ENCODE measurements around the gene AOC1. TPM values are rescaled to one million over a fixed set of nuclear protein-coding genes. Genes with fewer than 3 reads are reported as not detected.

Gene AOC1
- total RNA-seq, 1 donor from 2014 or later: not detected

- Mint-ChIP-seq H3K9me3 (ENCODE audit: unreplicated experiment) (no peaks in the 10 kb centered on the region), H3K27me3 (ENCODE audit: unreplicated experiment) (no peaks in the 10 kb centered on the region), H3K4me3 (ENCODE audit: unreplicated experiment) (no peak overlapping the region), H3K4me1 (ENCODE audit: low read depth, unreplicated experiment) (no peaks in the 10 kb centered on the region), H3K36me3 (ENCODE audit: unreplicated experiment) (no peaks in the 10 kb centered on the region), H3K27ac (ENCODE audit: unreplicated experiment) (no peak overlapping the region)
- DNase-seq: no peak
- no peak for TF ChIP-seq CTCF (IDR thresholded peaks at IDR 0.05; ENCODE audit: partially characterized antibody, unreplicated experiment)
Observed at GRCh38 chr7:150835019-150835418, 17.3 kb upstream of the AOC1 start.

GRCh38 chr7:150835702-150836280 is 16.5 kb upstream of the AOC1 start:
- Mint-ChIP-seq H3K27me3 (ENCODE audit: unreplicated experiment) (no peaks in the 10 kb centered on the region), H3K9me3 (ENCODE audit: unreplicated experiment) (no peaks in the 10 kb centered on the region), H3K27ac (ENCODE audit: unreplicated experiment) (no peak overlapping the region), H3K36me3 (ENCODE audit: unreplicated experiment) (no peaks in the 10 kb centered on the region), H3K4me3 (ENCODE audit: unreplicated experiment) (no peak overlapping the region), H3K4me1 (ENCODE audit: low read depth, unreplicated experiment) (no peaks in the 10 kb centered on the region)
- DNase-seq: no peak
- no peak for TF ChIP-seq CTCF (IDR thresholded peaks at IDR 0.05; ENCODE audit: partially characterized antibody, unreplicated experiment)

- Mint-ChIP-seq H3K27me3 (ENCODE audit: unreplicated experiment) (no peaks in the 10 kb centered on the region), H3K4me3 (ENCODE audit: unreplicated experiment) (no peak overlapping the region), H3K36me3 (ENCODE audit: unreplicated experiment) (no peaks in the 10 kb centered on the region), H3K27ac (ENCODE audit: unreplicated experiment) (no peak overlapping the region), H3K4me1 (ENCODE audit: low read depth, unreplicated experiment) (no peaks in the 10 kb centered on the region), H3K9me3 (ENCODE audit: unreplicated experiment) (peaks cover 2% of the 10 kb centered on the region)
- no peak for TF ChIP-seq CTCF (IDR thresholded peaks at IDR 0.05; ENCODE audit: partially characterized antibody, unreplicated experiment)
- no peak for DNase-seq
Observed at GRCh38 chr7:150838965-150839650, 13.2 kb upstream of the AOC1 start.

GRCh38 chr7:150842018-150842417 is 10.3 kb upstream of the AOC1 start:
- H3K9me3 Mint-ChIP-seq (ENCODE audit: unreplicated experiment): peaks cover 2% of the 10 kb centered on the region
- H3K36me3 Mint-ChIP-seq (ENCODE audit: unreplicated experiment): no peaks in the 10 kb centered on the region
- no peak overlapping the region for H3K4me3 Mint-ChIP-seq (ENCODE audit: unreplicated experiment)
- DNase-seq: no peak
- no peak for TF ChIP-seq CTCF (IDR thresholded peaks at IDR 0.05; ENCODE audit: partially characterized antibody, unreplicated experiment)
- no peak overlapping the region for H3K27ac Mint-ChIP-seq (ENCODE audit: unreplicated experiment)
- H3K4me1 Mint-ChIP-seq (ENCODE audit: low read depth, unreplicated experiment): no peaks in the 10 kb centered on the region
- peaks cover 1% of the 10 kb centered on the region for H3K27me3 Mint-ChIP-seq (ENCODE audit: unreplicated experiment)

GRCh38 chr7:150842716-150843115 is 9.6 kb upstream of the AOC1 start:
- no peaks in the 10 kb centered on the region for H3K36me3 Mint-ChIP-seq (ENCODE audit: unreplicated experiment)
- no peak overlapping the region for H3K27ac Mint-ChIP-seq (ENCODE audit: unreplicated experiment)
- no peaks in the 10 kb centered on the region for H3K4me1 Mint-ChIP-seq (ENCODE audit: low read depth, unreplicated experiment)
- H3K4me3 Mint-ChIP-seq (ENCODE audit: unreplicated experiment): no peak overlapping the region
- DNase-seq: no peak
- peaks cover 2% of the 10 kb centered on the region for H3K9me3 Mint-ChIP-seq (ENCODE audit: unreplicated experiment)
- no peak for TF ChIP-seq CTCF (IDR thresholded peaks at IDR 0.05; ENCODE audit: partially characterized antibody, unreplicated experiment)
- H3K27me3 Mint-ChIP-seq (ENCODE audit: unreplicated experiment): peaks cover 3% of the 10 kb centered on the region

Data from glutamatergic neuron (in vitro differentiated cells).